D341Med (cell line): ENCODE measurements around the gene SUSD1.
A peak's percentile ranks its signal among the peaks of the same experiment; 100 is the strongest.
"Not testable (repeated sequence)": the region's sequence is repeated elsewhere in the genome, so short reads cannot be mapped to it uniquely, and the experiment has no call there.

Source experiments
- DNase-seq: peaks from one replicate; pipeline ENCODE4 v3.0.0; 2012; ENCODE audit warnings: low spot score

The SUSD1 gene

GRCh38 chr9:112094948-112095681 lies 80.0 kb downstream of the SUSD1 start:
- no peak for DNase-seq

DNA sequence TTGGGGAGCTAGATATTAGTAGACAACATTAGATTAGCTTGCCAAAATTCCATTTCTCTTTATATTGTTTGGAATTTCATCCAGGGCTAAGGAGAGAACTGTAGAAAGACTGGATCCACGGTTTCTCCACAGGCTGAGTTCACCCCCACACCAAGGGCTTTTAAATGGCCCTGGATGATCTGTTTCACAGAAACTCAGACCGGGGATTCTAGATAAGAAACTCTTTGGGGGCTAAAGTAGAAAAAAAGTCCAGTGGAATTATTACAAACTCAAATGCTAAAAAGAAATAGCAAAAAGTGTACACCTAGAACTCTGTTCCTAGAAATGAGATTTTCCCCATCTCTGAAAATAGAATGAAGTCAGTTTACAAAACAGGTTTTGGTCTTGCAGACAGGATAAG lies 80.9 kb downstream of the SUSD1 start:
- no peak for DNase-seq

GRCh38 chr9:112093870-112094216 lies 81.3 kb downstream of the SUSD1 start:
- no peak for DNase-seq

DNA sequence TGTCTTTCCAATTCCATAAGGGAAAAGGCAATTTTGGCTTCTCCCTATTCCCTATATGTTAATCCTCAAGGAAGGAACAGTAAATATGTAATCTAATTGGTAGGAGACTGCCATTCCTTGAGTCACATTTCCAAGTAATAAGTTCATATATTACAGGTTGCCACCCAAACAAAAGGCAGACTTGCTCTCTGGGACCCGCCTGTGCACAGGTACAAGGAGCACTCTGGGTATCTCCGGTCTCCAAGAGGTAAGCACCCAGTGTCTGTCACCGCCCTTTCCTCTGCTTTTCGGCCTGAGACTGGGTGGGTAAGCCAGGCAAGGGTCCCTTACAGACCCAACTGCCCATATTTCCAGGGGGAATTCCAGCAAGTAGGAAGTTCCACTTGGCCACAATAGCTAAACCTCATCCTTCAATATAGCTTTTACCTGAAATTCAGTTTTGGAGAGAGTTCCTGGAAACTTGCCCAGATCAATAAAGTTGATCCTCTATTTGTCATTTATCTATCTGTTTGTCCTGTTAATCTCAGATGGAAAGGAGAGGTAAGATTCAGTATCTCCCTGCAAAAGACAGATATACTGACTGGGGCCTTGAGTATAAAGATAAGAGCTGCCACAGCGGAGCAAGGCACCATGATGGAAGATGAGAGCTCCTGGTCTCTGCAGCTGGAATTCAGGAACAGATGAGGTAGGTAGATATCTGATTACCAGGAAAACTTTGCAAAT lies 81.8 kb downstream of the SUSD1 start:
- no peak for DNase-seq

- no peak for DNase-seq
These were observed 83.3 kb downstream of the SUSD1 start for GRCh38 chr9:112091810-112092209.

GRCh38 chr9:112087506-112087905 lies 87.6 kb downstream of the SUSD1 start:
- no peak for DNase-seq

DNA sequence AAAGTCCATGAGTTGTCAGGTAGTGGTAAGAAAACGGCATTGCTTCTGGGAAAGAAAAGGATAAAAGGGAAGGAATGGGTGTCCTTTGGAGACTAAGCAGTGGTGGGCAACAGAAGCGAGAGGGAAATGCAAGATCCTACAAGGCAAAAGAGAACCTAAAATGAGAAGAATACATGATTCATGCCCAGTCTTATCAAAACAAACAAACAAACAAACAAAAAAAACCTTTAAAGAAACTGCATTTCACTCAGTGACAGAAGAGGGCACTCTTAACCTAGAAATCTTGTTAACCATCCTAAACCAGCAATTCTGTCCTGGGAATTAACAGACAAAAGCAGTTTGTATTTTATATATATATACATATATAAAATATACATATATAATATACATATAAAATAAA lies 88.5 kb downstream of the SUSD1 start:
- no peak for DNase-seq

- DNase-seq, result no peak
These were observed 90.2 kb downstream of the SUSD1 start for GRCh38 chr9:112084907-112085306.

DNA sequence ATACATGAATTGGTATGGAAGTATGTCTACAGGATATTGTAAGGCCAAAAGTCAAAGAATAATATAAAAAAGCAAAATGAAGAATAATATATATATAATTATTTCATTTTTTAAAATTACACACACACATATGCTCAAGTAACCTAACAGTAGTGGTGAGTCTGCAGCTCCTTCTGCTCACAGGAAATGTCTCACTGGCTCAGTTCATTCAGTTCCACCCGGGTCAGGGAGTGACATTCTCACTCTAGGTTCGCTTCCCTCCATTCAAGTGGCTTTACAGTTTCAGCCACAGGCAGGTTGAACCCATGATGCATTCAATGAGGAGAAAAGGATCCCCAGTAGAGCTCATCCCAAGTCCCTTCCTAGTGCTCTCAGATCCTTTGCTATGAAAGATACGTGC lies 90.8 kb downstream of the SUSD1 start:
- no peak for DNase-seq

DNA sequence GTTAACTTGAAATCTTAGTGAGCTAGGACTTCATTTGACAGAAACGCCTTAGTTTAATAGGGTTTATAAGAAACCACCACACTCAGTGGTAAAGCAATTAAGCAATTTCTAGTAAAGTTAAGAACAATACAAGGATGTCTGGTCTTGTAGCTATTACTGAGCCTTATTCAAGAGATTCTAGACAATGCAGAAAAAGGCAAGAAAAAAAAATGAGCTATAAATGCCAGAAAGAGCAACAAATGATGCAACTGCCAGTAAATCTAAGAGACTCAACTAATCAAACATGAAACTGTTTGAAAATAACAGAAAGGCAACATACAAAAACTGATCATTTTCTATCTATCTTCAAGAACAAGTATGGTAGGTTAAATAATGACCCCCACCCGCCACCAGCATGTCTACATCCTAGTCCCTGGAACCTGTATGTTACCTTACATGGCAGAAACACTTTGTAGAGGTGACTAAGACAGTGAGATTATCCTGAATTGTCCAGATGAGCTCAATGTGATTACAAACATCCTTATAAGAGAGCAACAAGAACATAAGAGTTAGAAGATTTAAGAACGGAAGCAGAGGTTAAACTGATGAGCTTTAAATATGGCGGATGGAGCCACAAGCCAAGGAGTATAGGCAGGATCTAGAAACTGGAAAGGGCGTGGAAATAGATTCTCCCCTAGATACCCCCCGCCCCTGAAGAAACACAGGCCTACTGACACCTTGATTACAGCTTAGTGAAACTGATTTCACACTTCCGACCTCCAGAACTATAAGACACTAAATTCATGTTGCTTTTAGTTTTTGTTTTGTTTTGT lies 93.0 kb downstream of the SUSD1 start:
- no peak for DNase-seq

GRCh38 chr9:112080831-112081542 lies 94.1 kb downstream of the SUSD1 start:
- DNase-seq, result no peak

DNA sequence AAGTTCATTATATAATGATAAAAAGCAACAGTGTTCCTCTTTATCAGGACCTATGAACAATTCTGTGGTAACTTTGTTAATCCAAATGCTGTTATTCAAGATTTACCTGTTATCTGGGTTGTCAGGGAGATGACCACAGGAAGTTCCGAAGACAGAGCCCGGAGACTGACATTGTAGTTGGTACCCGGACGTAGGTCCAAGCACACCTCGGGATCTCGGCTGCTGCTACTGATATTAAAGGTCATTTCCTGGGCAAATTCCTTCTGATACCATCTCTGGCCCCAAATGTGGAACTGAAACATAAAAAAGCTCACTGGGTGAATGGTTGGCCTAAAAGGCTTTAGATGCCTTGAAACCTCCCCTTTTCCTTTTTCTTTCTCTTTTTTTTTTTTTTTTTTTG lies 96.7 kb downstream of the SUSD1 start:
- no peak for DNase-seq

DNA sequence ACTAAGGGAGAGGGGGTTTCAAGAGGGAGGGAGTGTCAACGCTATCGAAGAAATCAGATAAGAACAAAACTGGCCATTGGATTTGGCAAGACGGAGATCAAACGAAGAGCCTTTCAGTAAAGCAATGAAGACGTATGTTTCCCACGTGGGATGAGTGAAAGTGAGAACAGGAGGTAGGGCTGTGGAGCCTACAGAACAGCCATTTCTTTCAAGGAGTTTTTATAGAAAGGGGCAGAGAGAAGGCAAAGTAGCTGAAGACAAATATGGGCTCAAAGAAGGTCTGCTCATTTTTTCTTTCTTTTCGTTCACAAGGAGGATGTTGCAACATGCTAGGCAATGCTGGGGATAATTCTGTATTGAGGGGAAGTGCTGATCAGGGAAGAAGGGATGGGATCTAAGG lies 98.3 kb downstream of the SUSD1 start:
- no peak for DNase-seq

DNA sequence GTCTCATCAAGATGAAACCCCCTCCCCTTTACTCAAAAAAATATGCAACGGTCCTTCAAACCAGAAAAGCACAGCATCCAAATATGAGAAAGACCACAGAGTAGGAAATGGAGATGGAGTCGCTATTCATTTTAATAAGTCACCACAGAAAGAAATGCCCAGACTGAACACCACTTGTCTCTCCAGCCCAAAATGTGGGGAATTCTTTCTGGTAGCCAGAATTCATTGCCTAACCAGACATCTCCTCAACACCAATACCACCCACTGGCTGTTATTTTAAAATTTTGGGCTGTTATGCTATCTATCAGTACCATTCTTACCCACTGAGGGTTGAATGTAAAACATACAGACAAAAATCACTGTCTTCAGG lies 100.1 kb downstream of the SUSD1 start:
- DNase-seq, result no peak

GRCh38 chr9:112074250-112075008 lies 100.7 kb downstream of the SUSD1 start:
- peak; percentile 60 for DNase-seq

DNA sequence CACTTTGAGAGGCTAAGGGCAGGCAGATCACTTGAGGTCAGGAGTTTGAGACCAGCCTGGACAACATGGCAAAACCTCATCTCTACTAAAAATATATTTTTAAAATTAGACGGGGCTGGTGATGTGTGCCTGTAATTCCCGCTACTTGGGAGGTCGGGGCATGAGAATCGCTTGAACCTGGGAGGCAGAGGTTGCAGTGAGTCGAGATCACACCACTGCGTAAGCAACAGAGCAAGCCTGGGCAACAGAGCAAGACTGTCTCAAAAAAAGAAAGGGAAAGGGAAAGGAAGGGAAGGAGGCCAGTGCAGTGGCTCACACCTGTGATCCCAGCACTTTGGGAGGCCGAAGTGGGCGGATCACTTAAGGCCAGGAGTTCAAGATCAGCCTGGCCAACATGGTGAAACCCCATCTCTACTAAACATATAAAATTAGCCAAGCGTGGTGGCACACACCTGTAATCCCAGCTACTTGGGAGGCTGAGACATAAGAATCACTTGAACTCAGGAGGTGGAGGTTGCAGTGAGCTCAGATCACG lies 101.4 kb downstream of the SUSD1 start:
- DNase-seq, result not testable (repeated sequence)

GRCh38 chr9:112072721-112073638 lies 102.1 kb downstream of the SUSD1 start:
- no peak for DNase-seq

- DNase-seq, result no peak
These were observed 105.6 kb downstream of the SUSD1 start for GRCh38 chr9:112069318-112070169.
